PFSK-1 (cell line): ENCODE data around the gene KMT2B.

ENCODE experiments used
- FOXP2 ChIP-seq: optimal IDR thresholded peaks from 2 replicates; pipeline ENCODE3; 2011; ENCODE audit warnings: borderline replicate concordance, control low read depth, inconsistent platforms; ENCODE audit not compliant: insufficient read depth; ENCODE audit errors: extremely low read length, extremely low read depth
- POLR2AphosphoS5 ChIP-seq: IDR thresholded peaks from 2 replicates; pipeline ENCODE4 v1.6.1; 2012; ENCODE audit warnings: low read depth, mild to moderate bottlenecking, control low read depth, low read length, moderate library complexity
- SIN3A ChIP-seq: IDR thresholded peaks from 2 replicates; pipeline ENCODE4 v1.6.1; 2012; ENCODE audit warnings: mild to moderate bottlenecking, low read length, moderate library complexity, borderline replicate concordance; ENCODE audit not compliant: insufficient read depth
- TAF1 ChIP-seq: IDR thresholded peaks from 2 replicates; pipeline ENCODE4 v1.6.1; 2012; ENCODE audit warnings: low read length, control low read depth, borderline replicate concordance; ENCODE audit not compliant: insufficient read depth
- TF ChIP-seq, protein P1 (sequence below), 2 experiments: IDR thresholded peaks; 2 replicates each; pipeline versions ENCODE4 v1.6.1 to v1.8.0; 2011 to 2012; ENCODE audit warnings: low read depth in 2 of 2, low read length in 2 of 2, control low read depth in 1 of 2, inconsistent platforms in 1 of 2, mild to moderate bottlenecking in 1 of 2, moderate library complexity in 1 of 2; ENCODE audit not compliant: insufficient read depth in 1 of 2

The KMT2B gene

DNA sequence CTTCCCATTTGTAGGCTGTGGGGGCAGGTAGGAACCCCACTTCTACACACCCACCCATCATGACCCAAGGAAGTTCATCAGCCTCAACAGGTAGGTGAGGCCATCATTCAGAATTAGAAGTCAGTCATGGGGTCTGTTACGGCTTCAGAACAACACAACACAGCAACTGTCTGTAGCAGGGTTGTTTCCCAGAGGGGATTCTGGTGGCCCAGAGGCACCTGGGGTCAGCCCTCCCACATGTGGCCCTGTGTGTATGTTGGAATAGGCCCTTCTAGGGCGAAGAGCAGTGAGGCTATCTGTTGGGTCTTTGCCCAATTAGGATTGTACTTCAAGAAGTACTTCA lies 21.1 kb downstream of the KMT2B start:
- TF ChIP-seq FOXP2 (no peak), POLR2AphosphoS5 (no peak), TAF1 (no peak), SIN3A (no peak)
- TF ChIP-seq, protein P1, sequence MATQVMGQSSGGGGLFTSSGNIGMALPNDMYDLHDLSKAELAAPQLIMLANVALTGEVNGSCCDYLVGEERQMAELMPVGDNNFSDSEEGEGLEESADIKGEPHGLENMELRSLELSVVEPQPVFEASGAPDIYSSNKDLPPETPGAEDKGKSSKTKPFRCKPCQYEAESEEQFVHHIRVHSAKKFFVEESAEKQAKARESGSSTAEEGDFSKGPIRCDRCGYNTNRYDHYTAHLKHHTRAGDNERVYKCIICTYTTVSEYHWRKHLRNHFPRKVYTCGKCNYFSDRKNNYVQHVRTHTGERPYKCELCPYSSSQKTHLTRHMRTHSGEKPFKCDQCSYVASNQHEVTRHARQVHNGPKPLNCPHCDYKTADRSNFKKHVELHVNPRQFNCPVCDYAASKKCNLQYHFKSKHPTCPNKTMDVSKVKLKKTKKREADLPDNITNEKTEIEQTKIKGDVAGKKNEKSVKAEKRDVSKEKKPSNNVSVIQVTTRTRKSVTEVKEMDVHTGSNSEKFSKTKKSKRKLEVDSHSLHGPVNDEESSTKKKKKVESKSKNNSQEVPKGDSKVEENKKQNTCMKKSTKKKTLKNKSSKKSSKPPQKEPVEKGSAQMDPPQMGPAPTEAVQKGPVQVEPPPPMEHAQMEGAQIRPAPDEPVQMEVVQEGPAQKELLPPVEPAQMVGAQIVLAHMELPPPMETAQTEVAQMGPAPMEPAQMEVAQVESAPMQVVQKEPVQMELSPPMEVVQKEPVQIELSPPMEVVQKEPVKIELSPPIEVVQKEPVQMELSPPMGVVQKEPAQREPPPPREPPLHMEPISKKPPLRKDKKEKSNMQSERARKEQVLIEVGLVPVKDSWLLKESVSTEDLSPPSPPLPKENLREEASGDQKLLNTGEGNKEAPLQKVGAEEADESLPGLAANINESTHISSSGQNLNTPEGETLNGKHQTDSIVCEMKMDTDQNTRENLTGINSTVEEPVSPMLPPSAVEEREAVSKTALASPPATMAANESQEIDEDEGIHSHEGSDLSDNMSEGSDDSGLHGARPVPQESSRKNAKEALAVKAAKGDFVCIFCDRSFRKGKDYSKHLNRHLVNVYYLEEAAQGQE (IDR thresholded peaks at IDR 0.05; ENCODE audit: insufficient read depth in 1 of 2, low read depth in 2 of 2, low read length in 2 of 2), result no peak

DNA sequence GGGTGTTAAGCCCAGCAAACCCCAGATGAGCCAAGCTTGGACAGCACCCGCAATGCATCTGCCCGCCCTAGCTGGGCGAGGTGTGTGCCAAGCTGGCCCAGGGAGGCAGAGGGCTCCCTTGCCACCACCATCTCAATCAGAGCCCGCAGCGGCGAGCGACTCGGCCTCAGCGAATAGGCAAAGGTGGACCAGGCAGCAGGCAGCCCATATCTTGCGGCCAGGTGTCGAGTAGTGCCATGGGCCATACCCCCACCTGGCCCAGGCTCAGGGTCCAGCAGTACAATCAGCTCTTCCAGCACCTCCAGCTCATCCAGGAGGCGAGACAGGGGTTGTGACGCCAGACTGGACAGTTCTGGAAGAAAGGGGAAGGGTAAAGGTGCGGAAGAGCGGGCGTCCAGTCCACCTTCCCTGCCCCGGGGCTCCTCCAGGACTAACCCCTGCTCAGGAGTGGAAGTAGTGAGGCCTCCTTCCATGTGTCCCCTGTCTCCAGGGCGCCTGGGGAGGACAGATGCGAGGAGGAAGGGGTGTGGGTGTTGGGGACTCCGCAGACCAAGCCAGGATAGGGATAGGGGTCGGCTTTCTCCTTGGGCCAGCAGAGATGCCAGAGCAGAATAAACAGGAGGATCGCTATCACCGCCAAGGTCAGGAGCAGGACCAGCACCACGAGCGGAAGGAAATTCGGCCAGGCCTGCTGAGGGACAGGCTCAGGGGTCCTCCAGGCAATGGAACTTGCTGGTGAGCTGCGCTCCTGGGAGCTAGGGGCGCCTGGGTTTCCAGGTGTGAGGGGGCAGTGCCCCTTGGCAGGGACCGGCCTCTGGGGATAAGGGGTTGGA lies 21.7 kb downstream of the KMT2B start:
- TF ChIP-seq FOXP2 (no peak), SIN3A (no peak), TAF1 (no peak), POLR2AphosphoS5 (peak; percentile 11)
- TF ChIP-seq, protein P1 (IDR thresholded peaks at IDR 0.05; ENCODE audit: insufficient read depth in 1 of 2, low read depth in 2 of 2, low read length in 2 of 2), result no peak

DNA sequence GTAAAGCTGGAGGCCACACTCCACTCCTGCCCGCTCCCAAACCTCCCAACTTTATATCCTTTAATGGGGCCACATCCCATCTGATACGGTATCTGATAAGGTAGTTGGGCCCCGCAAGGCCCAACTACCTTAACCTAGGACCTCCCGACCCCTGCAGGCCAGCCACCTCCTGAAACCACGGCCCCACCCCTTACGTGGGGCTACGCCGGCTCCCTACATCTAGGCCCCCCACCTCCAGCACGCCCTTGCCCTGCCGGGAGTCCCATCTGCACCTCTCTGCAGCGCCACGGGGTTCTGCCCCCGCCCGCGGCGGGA lies 22.3 kb downstream of the KMT2B start:
- no peak for TF ChIP-seq FOXP2
- no peak for TF ChIP-seq TAF1
- TF ChIP-seq SIN3A, result no peak
- TF ChIP-seq, protein P1 (IDR thresholded peaks at IDR 0.05; ENCODE audit: insufficient read depth in 1 of 2, low read depth in 2 of 2, low read length in 2 of 2), result no peak
- TF ChIP-seq POLR2AphosphoS5, result no peak

DNA sequence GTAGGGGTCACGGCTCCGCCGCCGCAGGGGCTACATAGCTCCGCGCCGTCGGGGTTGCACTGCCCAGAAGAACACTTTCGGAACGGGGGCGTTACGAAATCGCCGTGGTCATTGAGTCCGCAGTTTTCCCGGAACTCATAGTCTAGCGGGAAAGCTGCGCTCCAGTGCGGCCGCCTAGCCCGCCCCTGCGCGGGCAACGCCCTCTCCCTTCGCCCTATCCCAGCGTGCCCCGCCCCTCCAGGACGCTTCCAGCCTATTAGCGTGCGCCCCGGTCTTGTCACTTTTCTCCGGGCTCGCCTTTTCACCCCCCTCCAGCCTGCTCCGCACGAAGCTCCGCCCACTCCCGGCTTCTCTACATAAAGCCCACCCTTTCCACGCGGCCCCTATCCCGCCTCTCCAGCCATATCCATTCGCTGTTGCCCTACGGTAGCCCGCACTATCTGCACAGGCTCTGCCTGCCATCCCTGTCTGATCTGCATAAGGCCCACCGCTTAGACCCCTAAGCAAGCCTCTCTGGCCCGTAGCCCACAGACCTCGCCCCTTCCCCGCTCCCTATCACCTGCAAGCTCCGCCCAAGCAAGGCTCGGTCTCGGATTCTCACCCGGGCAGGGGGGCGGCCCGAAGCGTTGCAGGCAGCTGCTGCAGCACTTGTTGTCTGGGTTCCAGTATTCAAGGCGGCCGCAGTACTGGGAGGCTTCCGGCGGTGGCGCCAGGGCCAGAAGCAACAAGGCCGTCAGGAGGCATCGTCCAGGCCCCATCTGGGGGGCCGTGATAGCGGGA lies 22.8 kb downstream of the KMT2B start:
- TF ChIP-seq POLR2AphosphoS5 (peak; percentile 88), SIN3A (peak; percentile 65; the same call in 1 of the 2 replicates), TAF1 (peak; percentile 65; the same call in 1 of the 2 replicates), FOXP2 (peak; percentile 85)
- TF ChIP-seq, protein P1 (IDR thresholded peaks at IDR 0.05; ENCODE audit: insufficient read depth in 1 of 2, low read depth in 2 of 2, low read length in 2 of 2), result no peak
